GM12892 (cell line): ENCODE data around the gene PLAC1.

Experiments
- DNase-seq: peaks from one replicate; pipeline ENCODE4 v3.0.0; 2011; ENCODE audit not compliant: insufficient read length
- FAIRE-seq: peaks from 2 replicates; lab custom pipeline; 2011; peaks lifted over from hg19 to GRCh38; lab: Jason Lieb, UNC
- POLR2A ChIP-seq: IDR thresholded peaks from 2 replicates; pipeline ENCODE4 v1.6.1; 2011; ENCODE audit warnings: low read depth, low read length, control low read depth
- POLR2AphosphoS5 ChIP-seq: IDR thresholded peaks from 2 replicates; pipeline ENCODE4 v1.6.1; 2011; ENCODE audit warnings: low read depth, low read length, control low read depth
- TAF1 ChIP-seq: IDR thresholded peaks from 2 replicates; pipeline ENCODE4 v1.6.1; 2011; ENCODE audit warnings: low read depth, mild to moderate bottlenecking, control low read depth, low read length, borderline replicate concordance

Gene PLAC1

GRCh38 chrX:134526399-134526798, 131.9 kb downstream of the PLAC1 start:
- DNase-seq (no peak), FAIRE-seq (no peak)
- TF ChIP-seq POLR2AphosphoS5: no peak
- TF ChIP-seq POLR2A: no peak
- no peak for TF ChIP-seq TAF1

GRCh38 chrX:134525086-134525792, 133.0 kb downstream of the PLAC1 start:
- FAIRE-seq (no peak), DNase-seq (no peak)
- TF ChIP-seq TAF1 (no peak), POLR2AphosphoS5 (no peak), POLR2A (no peak)

DNA sequence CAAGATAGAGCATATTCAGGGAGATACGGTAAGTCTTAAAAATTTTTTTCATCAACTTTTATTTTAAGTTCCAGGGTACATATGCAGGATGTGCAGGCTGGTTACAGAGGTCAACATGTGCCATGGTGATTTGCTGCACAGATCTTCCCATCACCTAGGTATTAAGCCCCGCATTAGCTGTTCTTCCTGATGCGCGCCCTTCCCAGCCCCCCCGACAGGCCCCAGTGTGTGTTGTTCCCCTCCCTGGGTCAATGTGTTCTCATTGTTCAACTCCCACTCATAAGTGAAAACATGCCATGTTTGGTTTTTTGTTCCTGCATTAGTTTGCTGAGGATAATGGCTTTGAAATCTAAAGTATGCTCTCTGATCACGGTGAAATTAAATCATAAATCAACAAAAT, 134.1 kb downstream of the PLAC1 start:
- TF ChIP-seq POLR2A (no peak), TAF1 (no peak), POLR2AphosphoS5 (no peak)
- no peak for FAIRE-seq

GRCh38 chrX:134520860-134521390, 137.3 kb downstream of the PLAC1 start:
- peak; percentile 75 for FAIRE-seq
- DNase-seq: no peak

More for the DNA sequence above, 134.1 kb downstream of the PLAC1 start:
- no peak for DNase-seq

More at GRCh38 chrX:134520860-134521390, 137.3 kb downstream of the PLAC1 start:
- no peak for TF ChIP-seq TAF1
- TF ChIP-seq POLR2A: no peak
- TF ChIP-seq POLR2AphosphoS5: no peak
